Keratinocyte (primary cell): ENCODE data around the gene NOX5.

Experiments
- CTCF ChIP-seq, 3 experiments: IDR thresholded peaks in 1 of 3; conservative IDR thresholded peaks in 1 of 3; optimal IDR thresholded peaks in 1 of 3; 2 replicates in 2 of 3; 3 replicates in 1 of 3; pipeline versions ENCODE3 to v1.5.1; 2011; ENCODE audit warnings: low read length in 3 of 3, mild to moderate bottlenecking in 3 of 3, moderate library complexity in 2 of 3, control low read depth in 1 of 3, inconsistent platforms in 1 of 3; ENCODE audit not compliant: insufficient read depth in 2 of 3; ENCODE audit errors: extremely low read depth in 1 of 3
- EZH2 ChIP-seq: IDR thresholded peaks from one replicate; pipeline ENCODE4 v1.6.1; 2012; ENCODE audit warnings: inconsistent platforms, mild to moderate bottlenecking, low read length, moderate library complexity

- TF ChIP-seq CTCF (optimal IDR thresholded peaks at IDR 0.05 in 1 of 3, IDR thresholded peaks at IDR 0.05 in 1 of 3, conservative IDR thresholded peaks at IDR 0.05 in 1 of 3; ENCODE audit: extremely low read depth in 1 of 3, insufficient read depth in 2 of 3, low read length in 3 of 3) (no peak), EZH2 (no peak)
Measured at GRCh38 chr15:69076756-69077155, 62.3 kb downstream of the NOX5 start.
